GM19468 (cell line): Measurements from ENCODE around the gene PTTG2.

Source experiments
- ATAC-seq: cut with Tn5 transposase; IDR thresholded peaks from one replicate; pipeline ENCODE4 v1.9.1; 2021; ENCODE audit warnings: mild to moderate bottlenecking, moderate library complexity, moderate number of reproducible peaks; ENCODE audit not compliant: unreplicated experiment; ENCODE audit errors: extremely low read depth

Gene PTTG2

GRCh38 chr4:38003628-38004027, 43.4 kb downstream of the PTTG2 start:
- ATAC-seq, result no peak

GRCh38 chr4:38004062-38004461, 43.9 kb downstream of the PTTG2 start:
- no peak for ATAC-seq

GRCh38 chr4:38004887-38005286, 44.7 kb downstream of the PTTG2 start:
- no peak for ATAC-seq

DNA sequence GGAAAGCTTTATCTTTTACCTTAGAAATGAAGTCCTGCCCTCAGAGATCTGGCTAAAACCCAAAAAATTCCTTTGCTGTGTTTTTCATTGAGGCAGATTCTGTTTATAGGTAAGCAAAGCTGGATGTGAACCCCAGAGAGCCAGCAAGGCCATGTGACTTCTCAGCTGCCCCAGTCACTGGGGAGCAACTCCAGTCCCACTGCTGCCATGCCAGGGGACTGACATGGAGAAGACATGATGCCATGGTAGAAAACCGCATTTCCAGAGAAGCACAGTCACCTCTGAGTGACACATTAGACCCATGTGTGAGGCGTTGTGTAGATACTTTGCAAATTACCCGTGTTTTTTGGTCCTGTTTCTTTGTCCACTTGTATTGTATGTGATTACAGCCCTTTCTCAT, 45.4 kb downstream of the PTTG2 start:
- no peak for ATAC-seq

DNA sequence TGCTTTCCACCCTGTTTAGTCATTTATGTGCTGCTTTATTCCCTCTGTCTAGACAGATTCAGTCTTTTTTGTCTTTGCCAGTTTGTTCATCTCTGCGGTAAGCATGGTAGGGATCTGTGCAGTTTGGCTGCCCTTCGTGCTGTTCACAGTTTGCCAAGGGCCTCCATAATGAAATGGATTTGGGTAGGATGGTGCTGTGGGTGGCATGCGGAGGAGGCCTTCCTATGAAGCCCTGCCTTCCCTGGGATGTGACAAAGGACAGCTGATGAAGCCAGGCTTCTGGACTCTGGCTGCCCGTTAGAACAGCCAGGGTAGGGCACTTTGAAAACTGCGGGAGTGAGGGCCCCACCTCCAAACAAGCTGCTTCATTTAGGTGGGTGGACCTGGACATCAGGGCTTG, 47.4 kb downstream of the PTTG2 start:
- ATAC-seq, result no peak

- no peak for ATAC-seq
These were observed 48.4 kb downstream of the PTTG2 start for GRCh38 chr4:38008571-38009021.

DNA sequence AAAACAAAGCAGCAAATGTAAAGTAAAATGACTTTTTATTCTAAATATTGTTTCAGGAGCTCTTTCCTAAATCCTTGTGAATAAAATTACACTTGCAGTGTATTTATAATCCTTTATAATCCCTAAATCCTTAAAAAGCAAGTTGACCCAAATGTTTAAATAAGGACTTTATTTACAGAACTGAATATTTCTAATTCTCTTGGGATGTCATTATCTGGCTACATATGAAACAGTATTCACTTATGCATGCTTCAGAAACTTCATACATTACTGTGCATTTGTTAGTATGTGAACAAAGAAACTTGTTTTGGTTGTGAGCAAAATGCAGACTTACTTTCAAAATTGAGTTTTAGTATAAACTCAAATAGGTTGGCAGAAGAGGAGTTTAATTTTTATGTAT, 49.2 kb downstream of the PTTG2 start:
- no peak for ATAC-seq

GRCh38 chr4:38009949-38010348, 49.8 kb downstream of the PTTG2 start:
- no peak for ATAC-seq
